ENCODE results near the gene SPSB4. TPM values are rescaled to one million over a fixed set of nuclear protein-coding genes. Genes with fewer than 3 reads are reported as not detected.

Gene SPSB4
- total and polyA plus RNA-seq, 2 of the 13 experiments (the other 11 are each of a cell fraction or from before 2014, with no cell fraction given) = not detected

GRCh38 chr3:141151439-141151838 lies 100.3 kb downstream of the SPSB4 start:
- Histone ChIP-seq H3K9ac (ENCODE audit: insufficient read depth, low read depth, low read length) (no peak overlapping the region), H3K9me3 (ENCODE audit: low read length) (no peaks in the 10 kb centered on the region), H3K4me2 (ENCODE audit: low read depth, low read length) (no peak overlapping the region), H3K4me1 (ENCODE audit: insufficient read depth, low read length) (peaks cover 27% of the 10 kb centered on the region), H4K20me1 (ENCODE audit: insufficient read depth, low read length) (no peaks in the 10 kb centered on the region), H3K36me3 (replicated peaks in 1 of 2; ENCODE audit: control insufficient read depth in 1 of 2, insufficient read depth in 2 of 2, low read length in 2 of 2) (no peaks in the 10 kb centered on the region), H3K27ac (ENCODE audit: extremely low read length, insufficient read depth, low read length) (no peak overlapping the region), H3K4me3 (replicated peaks in 1 of 3; ENCODE audit: insufficient read depth in 1 of 3, low read depth in 2 of 3, low read length in 3 of 3) (no peak overlapping the region), H3K79me2 (ENCODE audit: insufficient read depth, low read length) (no peaks in the 10 kb centered on the region), H2AFZ (ENCODE audit: low read length) (no peak overlapping the region), H3K27me3 (ENCODE audit: control insufficient read depth in 1 of 2, insufficient read depth in 2 of 2, low read length in 2 of 2) (no peaks in the 10 kb centered on the region)
- CTCF ChIA-PET (ENCODE audit: low intra/inter-chr PET ratio, low total read pairs) = no interaction called here
- WGBS (ENCODE audit: low lambda C conversion rate) = 60% methylated on average over 1 of the region's 9 CpGs
- no TSS peak for BruUV-seq (replicated peaks)
- in situ Hi-C loops (cut with HindIII; ENCODE audit: extremely low pct_ligation_motif_present, low pct_unique_long_range_greater_than_20kb) (no loop called here), intact Hi-C loops (cut with micrococcal nuclease; ENCODE audit: unreplicated experiment) (no loop called here)
- FAIRE-seq (no peak), ATAC-seq (no peak), DNase-seq (ENCODE audit: low spot score) (no peak)
- POLR2A ChIA-PET = no interaction called here
- no peak for TF ChIP-seq CENPT (CRISPR knock-in tag; IDR thresholded peaks at IDR 0.05; ENCODE audit: low read depth)
- TF ChIP-seq PRDM4 (CRISPR knock-in tag; IDR thresholded peaks at IDR 0.05; ENCODE audit: borderline replicate concordance) = no peak
- no peak for TF ChIP-seq ZNF335 (CRISPR knock-in tag; IDR thresholded peaks at IDR 0.05)
- no peak for TF ChIP-seq ZFP62 (CRISPR knock-in tag; IDR thresholded peaks at IDR 0.05)
- no peak for TF ChIP-seq PRDM10 (CRISPR knock-in tag; IDR thresholded peaks at IDR 0.05; ENCODE audit: low read depth)
- no peak for TF ChIP-seq SMARCC2 (IDR thresholded peaks at IDR 0.05)
- no peak for TF ChIP-seq ZNF83 (CRISPR knock-in tag; IDR thresholded peaks at IDR 0.05; ENCODE audit: borderline replicate concordance)
- TF ChIP-seq MIER3 (CRISPR knock-in tag; IDR thresholded peaks at IDR 0.05; ENCODE audit: borderline replicate concordance) = no peak
- no peak for TF ChIP-seq ZSCAN22 (CRISPR knock-in tag; IDR thresholded peaks at IDR 0.05)
- no peak for TF ChIP-seq ZNF567 (CRISPR knock-in tag; IDR thresholded peaks at IDR 0.05; ENCODE audit: borderline replicate concordance)
- TF ChIP-seq, protein P1, sequence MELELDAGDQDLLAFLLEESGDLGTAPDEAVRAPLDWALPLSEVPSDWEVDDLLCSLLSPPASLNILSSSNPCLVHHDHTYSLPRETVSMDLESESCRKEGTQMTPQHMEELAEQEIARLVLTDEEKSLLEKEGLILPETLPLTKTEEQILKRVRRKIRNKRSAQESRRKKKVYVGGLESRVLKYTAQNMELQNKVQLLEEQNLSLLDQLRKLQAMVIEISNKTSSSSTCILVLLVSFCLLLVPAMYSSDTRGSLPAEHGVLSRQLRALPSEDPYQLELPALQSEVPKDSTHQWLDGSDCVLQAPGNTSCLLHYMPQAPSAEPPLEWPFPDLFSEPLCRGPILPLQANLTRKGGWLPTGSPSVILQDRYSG (CRISPR knock-in tag; IDR thresholded peaks at IDR 0.05) = no peak
- TF ChIP-seq, protein P2, sequence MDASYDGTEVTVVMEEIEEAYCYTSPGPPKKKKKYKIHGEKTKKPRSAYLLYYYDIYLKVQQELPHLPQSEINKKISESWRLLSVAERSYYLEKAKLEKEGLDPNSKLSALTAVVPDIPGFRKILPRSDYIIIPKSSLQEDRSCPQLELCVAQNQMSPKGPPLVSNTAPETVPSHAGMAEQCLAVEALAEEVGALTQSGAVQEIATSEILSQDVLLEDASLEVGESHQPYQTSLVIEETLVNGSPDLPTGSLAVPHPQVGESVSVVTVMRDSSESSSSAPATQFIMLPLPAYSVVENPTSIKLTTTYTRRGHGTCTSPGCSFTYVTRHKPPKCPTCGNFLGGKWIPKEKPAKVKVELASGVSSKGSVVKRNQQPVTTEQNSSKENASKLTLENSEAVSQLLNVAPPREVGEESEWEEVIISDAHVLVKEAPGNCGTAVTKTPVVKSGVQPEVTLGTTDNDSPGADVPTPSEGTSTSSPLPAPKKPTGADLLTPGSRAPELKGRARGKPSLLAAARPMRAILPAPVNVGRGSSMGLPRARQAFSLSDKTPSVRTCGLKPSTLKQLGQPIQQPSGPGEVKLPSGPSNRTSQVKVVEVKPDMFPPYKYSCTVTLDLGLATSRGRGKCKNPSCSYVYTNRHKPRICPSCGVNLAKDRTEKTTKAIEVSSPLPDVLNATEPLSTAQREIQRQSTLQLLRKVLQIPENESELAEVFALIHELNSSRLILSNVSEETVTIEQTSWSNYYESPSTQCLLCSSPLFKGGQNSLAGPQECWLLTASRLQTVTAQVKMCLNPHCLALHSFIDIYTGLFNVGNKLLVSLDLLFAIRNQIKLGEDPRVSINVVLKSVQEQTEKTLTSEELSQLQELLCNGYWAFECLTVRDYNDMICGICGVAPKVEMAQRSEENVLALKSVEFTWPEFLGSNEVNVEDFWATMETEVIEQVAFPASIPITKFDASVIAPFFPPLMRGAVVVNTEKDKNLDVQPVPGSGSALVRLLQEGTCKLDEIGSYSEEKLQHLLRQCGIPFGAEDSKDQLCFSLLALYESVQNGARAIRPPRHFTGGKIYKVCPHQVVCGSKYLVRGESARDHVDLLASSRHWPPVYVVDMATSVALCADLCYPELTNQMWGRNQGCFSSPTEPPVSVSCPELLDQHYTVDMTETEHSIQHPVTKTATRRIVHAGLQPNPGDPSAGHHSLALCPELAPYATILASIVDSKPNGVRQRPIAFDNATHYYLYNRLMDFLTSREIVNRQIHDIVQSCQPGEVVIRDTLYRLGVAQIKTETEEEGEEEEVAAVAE (CRISPR knock-in tag; IDR thresholded peaks at IDR 0.05; ENCODE audit: borderline replicate concordance) = no peak
